HG03039 (cell line): Measurements from ENCODE around the gene LCN1.
"Not testable (repeated sequence)": the region's sequence is repeated elsewhere in the genome, so short reads cannot be mapped to it uniquely, and the experiment has no call there.

Experiments used
- ATAC-seq: cut with Tn5 transposase; IDR thresholded peaks from one replicate; pipeline ENCODE4 v1.9.1; 2021; ENCODE audit warnings: mild to moderate bottlenecking, moderate library complexity; ENCODE audit not compliant: unreplicated experiment

LCN1 gene

GRCh38 chr9:135545646-135546176 is 24.5 kb downstream of the LCN1 start, which contains the start of gene OBP2A:
OBP2A (plus strand) TSS chr9:135546126; CDS start chr9:135546181, 55 bp downstream.
- not testable (repeated sequence) for ATAC-seq

GRCh38 chr9:135546792-135547617 is 25.8 kb downstream of the LCN1 start:
- ATAC-seq = not testable (repeated sequence)

GRCh38 chr9:135547756-135548736 is 26.8 kb downstream of the LCN1 start:
- ATAC-seq = no peak

- not testable (repeated sequence) for ATAC-seq
Observed at GRCh38 chr9:135549478-135550343, 28.5 kb downstream of the LCN1 start.

GRCh38 chr9:135550344-135550918 is 29.2 kb downstream of the LCN1 start:
- ATAC-seq = no peak

- ATAC-seq = no peak
Observed at GRCh38 chr9:135551031-135551430, 29.8 kb downstream of the LCN1 start.

- ATAC-seq = no peak
Observed at GRCh38 chr9:135551456-135551855, 30.2 kb downstream of the LCN1 start.

- no peak for ATAC-seq
Observed at GRCh38 chr9:135552021-135552697, 30.9 kb downstream of the LCN1 start.

GRCh38 chr9:135552698-135553171 is 31.5 kb downstream of the LCN1 start:
- ATAC-seq = no peak

GRCh38 chr9:135554718-135555117 is 33.5 kb downstream of the LCN1 start:
- ATAC-seq = no peak

- ATAC-seq = no peak
Observed at GRCh38 chr9:135555203-135555602, 34.0 kb downstream of the LCN1 start.

GRCh38 chr9:135555910-135556309 is 34.7 kb downstream of the LCN1 start:
- ATAC-seq = no peak

GRCh38 chr9:135559606-135560005 is 38.4 kb downstream of the LCN1 start:
- no peak for ATAC-seq

- ATAC-seq = no peak
Observed at GRCh38 chr9:135561391-135562234, 40.4 kb downstream of the LCN1 start, which contains the start of gene PAEP. PAEP (plus strand) TSS chr9:135561756.

GRCh38 chr9:135562235-135562745 is 41.0 kb downstream of the LCN1 start:
- ATAC-seq = no peak

GRCh38 chr9:135563039-135563476 is 41.8 kb downstream of the LCN1 start:
- ATAC-seq = no peak

GRCh38 chr9:135563858-135564257 is 42.6 kb downstream of the LCN1 start:
- no peak for ATAC-seq

- ATAC-seq = no peak
Observed at GRCh38 chr9:135565141-135565628, 43.9 kb downstream of the LCN1 start.
